ENCODE data around the gene PLCB2. TPM values are rescaled to one million over a fixed set of nuclear protein-coding genes. Genes with fewer than 3 reads are reported as not detected.

PLCB2 gene
- polyA plus RNA-seq, 1 donor (not counting 4 experiments of a cell fraction or from before 2014, with no cell fraction given) = 0.73 TPM

GRCh38 chr15:40300771-40301170, 7.0 kb downstream of the PLCB2 start:
- no peaks in the 10 kb centered on the region for H3K36me3 ChIP-seq (ENCODE audit: control insufficient read depth in 2 of 2, extremely low read depth in 1 of 2, insufficient read depth in 2 of 2, low read length in 2 of 2)
- dilution Hi-C loops (cut with MboI; ENCODE audit: extremely low pct_ligation_motif_present, low sequenced_read_pairs) = no loop called here
- no peaks in the 10 kb centered on the region for H3K9me1 ChIP-seq (ENCODE audit: control insufficient read depth, extremely low read depth, insufficient read depth, low read length)
- H3K79me2 ChIP-seq (ENCODE audit: control insufficient read depth, insufficient read depth, low read length) = no peaks in the 10 kb centered on the region
- FAIRE-seq (no peak), DNase-seq (ENCODE audit: low read depth, low spot score) (no peak)
- TF ChIP-seq EZH2 (IDR thresholded peaks at IDR 0.05; ENCODE audit: low read length) (no peak), CTCF (optimal IDR thresholded peaks at IDR 0.05 in 1 of 3, IDR thresholded peaks at IDR 0.05 in 1 of 3, conservative IDR thresholded peaks at IDR 0.05 in 1 of 3; ENCODE audit: extremely low read depth in 1 of 3, insufficient read depth in 2 of 3, low read length in 3 of 3) (no peak)
- no peak overlapping the region for H2AFZ ChIP-seq (ENCODE audit: control insufficient read depth, low read length)
- H3K4me2 ChIP-seq (ENCODE audit: control insufficient read depth, extremely low read depth, insufficient read depth, low read depth, low read length) = no peak overlapping the region
- H3K9me3 ChIP-seq (ENCODE audit: control insufficient read depth, low read depth, low read length) = no peaks in the 10 kb centered on the region
- H3K27me3 ChIP-seq (ENCODE audit: control insufficient read depth, extremely low read depth, insufficient read depth, low read length) = peaks cover 16% of the 10 kb centered on the region
- no peak overlapping the region for H3K27ac ChIP-seq (ENCODE audit: control insufficient read depth, insufficient read depth, low read length)
- no peaks in the 10 kb centered on the region for H3K4me1 ChIP-seq (ENCODE audit: control insufficient read depth, extremely low read depth, insufficient read depth, low read length)
- H3K9ac ChIP-seq (ENCODE audit: control insufficient read depth, extremely low read depth, insufficient read depth, low read length) = no peak overlapping the region
- H4K20me1 ChIP-seq (ENCODE audit: control insufficient read depth, extremely low read depth, insufficient read depth, low read length) = no peaks in the 10 kb centered on the region
- no peak overlapping the region for H3K4me3 ChIP-seq (ENCODE audit: control insufficient read depth in 2 of 3, extremely low read depth in 1 of 3, insufficient read depth in 2 of 3, low read depth in 1 of 3, low read length in 3 of 3)

- H3K9me3 ChIP-seq (ENCODE audit: control insufficient read depth, low read depth, low read length) = no peaks in the 10 kb centered on the region
- dilution Hi-C loops (cut with MboI; ENCODE audit: extremely low pct_ligation_motif_present, low sequenced_read_pairs) = no loop called here
- no peak for TF ChIP-seq EZH2 (IDR thresholded peaks at IDR 0.05; ENCODE audit: low read length)
- no peak for TF ChIP-seq CTCF (optimal IDR thresholded peaks at IDR 0.05 in 1 of 3, IDR thresholded peaks at IDR 0.05 in 1 of 3, conservative IDR thresholded peaks at IDR 0.05 in 1 of 3; ENCODE audit: extremely low read depth in 1 of 3, insufficient read depth in 2 of 3, low read length in 3 of 3)
- H3K4me3 ChIP-seq (ENCODE audit: control insufficient read depth in 2 of 3, extremely low read depth in 1 of 3, insufficient read depth in 2 of 3, low read depth in 1 of 3, low read length in 3 of 3) = no peak overlapping the region
- H4K20me1 ChIP-seq (ENCODE audit: control insufficient read depth, extremely low read depth, insufficient read depth, low read length) = no peaks in the 10 kb centered on the region
- H3K27me3 ChIP-seq (ENCODE audit: control insufficient read depth, extremely low read depth, insufficient read depth, low read length) = peaks cover 12% of the 10 kb centered on the region
- no peak overlapping the region for H3K4me2 ChIP-seq (ENCODE audit: control insufficient read depth, extremely low read depth, insufficient read depth, low read depth, low read length)
- no peaks in the 10 kb centered on the region for H3K4me1 ChIP-seq (ENCODE audit: control insufficient read depth, extremely low read depth, insufficient read depth, low read length)
- no peaks in the 10 kb centered on the region for H3K36me3 ChIP-seq (ENCODE audit: control insufficient read depth in 2 of 2, extremely low read depth in 1 of 2, insufficient read depth in 2 of 2, low read length in 2 of 2)
- FAIRE-seq (no peak), DNase-seq (ENCODE audit: low read depth, low spot score) (no peak)
- H3K79me2 ChIP-seq (ENCODE audit: control insufficient read depth, insufficient read depth, low read length) = no peaks in the 10 kb centered on the region
- H3K27ac ChIP-seq (ENCODE audit: control insufficient read depth, insufficient read depth, low read length) = no peak overlapping the region
- H2AFZ ChIP-seq (ENCODE audit: control insufficient read depth, low read length) = no peak overlapping the region
- H3K9ac ChIP-seq (ENCODE audit: control insufficient read depth, extremely low read depth, insufficient read depth, low read length) = no peak overlapping the region
- no peaks in the 10 kb centered on the region for H3K9me1 ChIP-seq (ENCODE audit: control insufficient read depth, extremely low read depth, insufficient read depth, low read length)
These were observed 7.4 kb downstream of the PLCB2 start for GRCh38 chr15:40300367-40300766.

Measured in keratinocyte (primary cell).